Natural killer cell (primary cell): ENCODE results near the gene SLC44A3. TPM values are rescaled to one million over a fixed set of nuclear protein-coding genes. Genes with fewer than 3 reads are reported as not detected.

ENCODE experiments used
- ATAC-seq, 3 donors: fragments of 150-1000 bp in 2 of 3; fragments of 200-7000 bp in 1 of 3; cut with Tn5 transposase; 1 replicate in 1 of 3; 2 replicates in 2 of 3; pipeline ENCODE4 v1.10.0; 2021; ENCODE audit warnings: mild to moderate bottlenecking in 2 of 3, moderate library complexity in 2 of 3
- DNase-seq, 2 donors: peaks; one replicate each; pipeline versions ENCODE4 v3.0.0 to v3.0.0-alpha.2; 2013 to 2021; ENCODE audit warnings: mixed read lengths in 1 of 2
- H3K27ac ChIP-seq: one replicate; pipeline ENCODE4 v1.5.1; 2013; ENCODE audit warnings: mild to moderate bottlenecking, low read length
- H3K27me3 ChIP-seq: one replicate; pipeline ENCODE4 v1.6.1; 2013; ENCODE audit warnings: low read length; ENCODE audit not compliant: control insufficient read depth, insufficient read depth
- H3K36me3 ChIP-seq: one replicate; pipeline ENCODE4 v1.6.1; 2013; ENCODE audit warnings: low read length; ENCODE audit not compliant: control insufficient read depth, insufficient read depth
- H3K4me1 ChIP-seq: one replicate; pipeline ENCODE4 v1.6.1; 2013; ENCODE audit warnings: low read length; ENCODE audit not compliant: control insufficient read depth, insufficient read depth
- H3K4me3 ChIP-seq: one replicate; pipeline ENCODE4 v1.5.1; 2013; ENCODE audit warnings: low read length
- H3K9me3 ChIP-seq: one replicate; pipeline ENCODE4 v1.6.1; 2013; ENCODE audit warnings: low read length; ENCODE audit not compliant: control insufficient read depth, insufficient read depth
- H3K27ac Mint-ChIP-seq, 2 donors: one replicate each; pipeline ENCODE4 v1.8.0; 2022; ENCODE audit warnings: mild to moderate bottlenecking in 2 of 2, mixed read lengths in 2 of 2, moderate library complexity in 1 of 2
- H3K27me3 Mint-ChIP-seq, 2 donors: one replicate each; pipeline ENCODE4 v1.8.0; 2022; ENCODE audit warnings: low read depth in 2 of 2, mixed read lengths in 2 of 2
- H3K36me3 Mint-ChIP-seq: one replicate; pipeline ENCODE4 v1.8.0; 2022; ENCODE audit warnings: mixed read lengths
- H3K4me1 Mint-ChIP-seq, 2 donors: one replicate each; pipeline ENCODE4 v1.8.0; 2022; ENCODE audit warnings: mixed read lengths in 2 of 2
- H3K4me3 Mint-ChIP-seq: one replicate; pipeline ENCODE4 v1.8.0; 2022; ENCODE audit warnings: mild to moderate bottlenecking, moderate library complexity, mixed read lengths
- H3K9me3 Mint-ChIP-seq, 2 donors: one replicate each; pipeline ENCODE4 v1.8.0; 2022; ENCODE audit warnings: mixed read lengths in 2 of 2
- WGBS: methylation state at CpG from one replicate; pipeline ENCODE4 v1.1.7; 2013; ENCODE audit warnings: missing lambda C conversion rate; ENCODE audit not compliant: insufficient coverage; 5-methylcytosine and 5-hydroxymethylcytosine counted together
- intact Hi-C: fragments of 100-400 bp; cut with micrococcal nuclease; formaldehyde crosslinking; loops from one replicate; pipeline ENCODE4 v1.14.2; 2022
- total RNA-seq, 4 donors: library from RNA; stranded (reverse); fragments of 120-200 nt in 1 of 4; gene quantifications; one replicate each; pipeline versions ENCODE4 v1.2.3 to v1.2.4, GENCODE V29; 2013 to 2022
- TF ChIP-seq, protein P1 (sequence below): fragments of 200-600 bp; IDR thresholded peaks from one replicate; pipeline ENCODE4 v1.8.0; 2022; ENCODE audit warnings: antibody characterized with exemption

SLC44A3 gene
- total RNA-seq, 3 donors from 2014 or later (not counting 1 experiment from before 2014, with no cell fraction given) = 0.58 TPM; not detected in 2

DNA sequence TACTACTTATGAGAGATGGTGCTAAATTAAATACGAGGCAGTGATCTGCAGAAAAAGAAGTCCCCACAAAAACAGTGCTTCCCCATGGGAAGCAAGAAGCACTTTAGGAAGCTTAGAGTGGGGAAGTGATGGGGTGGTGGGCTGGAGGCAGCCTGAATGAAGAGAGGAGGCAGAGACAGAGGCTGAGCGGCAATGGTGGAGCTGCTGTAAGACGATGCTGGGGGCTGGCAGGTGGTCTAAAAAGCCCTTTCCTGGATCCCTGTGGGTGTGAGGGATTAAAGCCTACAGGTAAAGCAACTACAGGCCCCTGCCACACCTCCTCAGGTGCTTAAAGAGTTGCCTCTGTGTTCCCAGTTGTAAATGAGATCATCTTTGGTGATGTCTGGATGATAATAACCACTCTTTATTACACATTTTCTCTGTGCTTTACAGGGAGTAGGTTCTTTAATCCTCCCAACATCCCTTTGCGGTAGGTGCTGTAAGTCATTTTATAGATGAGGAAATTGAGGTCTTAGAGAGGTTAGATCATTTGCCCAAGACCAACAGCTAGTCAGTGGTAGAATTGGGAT is 67.5 kb downstream of the SLC44A3 start:
- DNase-seq = no peak
- no peak for ATAC-seq
- Mint-ChIP-seq H3K36me3 (no peaks in the 10 kb centered on the region), H3K27ac (no peak overlapping the region), H3K4me3 (no peak overlapping the region), H3K4me1 (peaks cover 13% of the 10 kb centered on the region in 2 donors), H3K9me3 (no peaks in the 10 kb centered on the region), H3K27me3 (no peaks in the 10 kb centered on the region)
- H3K27me3 ChIP-seq = no peaks in the 10 kb centered on the region
- TF ChIP-seq, protein P1, sequence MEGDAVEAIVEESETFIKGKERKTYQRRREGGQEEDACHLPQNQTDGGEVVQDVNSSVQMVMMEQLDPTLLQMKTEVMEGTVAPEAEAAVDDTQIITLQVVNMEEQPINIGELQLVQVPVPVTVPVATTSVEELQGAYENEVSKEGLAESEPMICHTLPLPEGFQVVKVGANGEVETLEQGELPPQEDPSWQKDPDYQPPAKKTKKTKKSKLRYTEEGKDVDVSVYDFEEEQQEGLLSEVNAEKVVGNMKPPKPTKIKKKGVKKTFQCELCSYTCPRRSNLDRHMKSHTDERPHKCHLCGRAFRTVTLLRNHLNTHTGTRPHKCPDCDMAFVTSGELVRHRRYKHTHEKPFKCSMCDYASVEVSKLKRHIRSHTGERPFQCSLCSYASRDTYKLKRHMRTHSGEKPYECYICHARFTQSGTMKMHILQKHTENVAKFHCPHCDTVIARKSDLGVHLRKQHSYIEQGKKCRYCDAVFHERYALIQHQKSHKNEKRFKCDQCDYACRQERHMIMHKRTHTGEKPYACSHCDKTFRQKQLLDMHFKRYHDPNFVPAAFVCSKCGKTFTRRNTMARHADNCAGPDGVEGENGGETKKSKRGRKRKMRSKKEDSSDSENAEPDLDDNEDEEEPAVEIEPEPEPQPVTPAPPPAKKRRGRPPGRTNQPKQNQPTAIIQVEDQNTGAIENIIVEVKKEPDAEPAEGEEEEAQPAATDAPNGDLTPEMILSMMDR = no peak
- no peaks in the 10 kb centered on the region for H3K9me3 ChIP-seq
- intact Hi-C loops = no loop called here
- H3K27ac ChIP-seq = no peak overlapping the region
- H3K36me3 ChIP-seq = no peaks in the 10 kb centered on the region
- WGBS = 90% methylated on average over 4 of the region's 4 CpGs
- no peaks in the 10 kb centered on the region for H3K4me1 ChIP-seq
- H3K4me3 ChIP-seq = no peak overlapping the region

DNA sequence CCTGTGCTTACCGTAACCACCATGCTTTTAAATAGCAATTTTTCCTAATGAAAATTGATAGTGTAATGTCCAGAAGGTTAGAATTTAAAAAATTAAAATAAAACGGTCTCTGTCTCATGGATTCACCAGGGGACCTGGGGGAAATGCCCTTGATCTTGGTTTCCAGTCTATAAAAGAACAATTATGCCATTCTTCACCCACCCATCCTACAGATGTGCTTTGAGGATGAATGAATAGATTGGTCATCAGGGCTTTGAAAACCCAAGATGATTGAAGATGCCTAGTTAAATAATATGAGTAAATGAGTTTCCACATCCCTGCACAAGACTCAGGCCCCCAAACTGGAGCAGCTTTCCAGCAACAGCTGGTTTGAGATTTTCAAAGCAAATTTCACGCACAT is 68.0 kb downstream of the SLC44A3 start:
- Histone ChIP-seq H3K4me1 (no peaks in the 10 kb centered on the region), H3K27ac (no peak overlapping the region), H3K9me3 (no peaks in the 10 kb centered on the region), H3K36me3 (no peaks in the 10 kb centered on the region), H3K4me3 (no peak overlapping the region), H3K27me3 (no peaks in the 10 kb centered on the region)
- intact Hi-C loops = no loop called here
- Mint-ChIP-seq H3K27ac (no peak overlapping the region), H3K9me3 (no peaks in the 10 kb centered on the region), H3K4me1 (peaks cover 8% of the 10 kb centered on the region in 2 donors), H3K27me3 (no peaks in the 10 kb centered on the region), H3K36me3 (no peaks in the 10 kb centered on the region), H3K4me3 (no peak overlapping the region)
- TF ChIP-seq, protein P1 = no peak
- WGBS = 98% methylated on average over 2 of the region's 3 CpGs
- no peak for DNase-seq
- no peak for ATAC-seq

DNA sequence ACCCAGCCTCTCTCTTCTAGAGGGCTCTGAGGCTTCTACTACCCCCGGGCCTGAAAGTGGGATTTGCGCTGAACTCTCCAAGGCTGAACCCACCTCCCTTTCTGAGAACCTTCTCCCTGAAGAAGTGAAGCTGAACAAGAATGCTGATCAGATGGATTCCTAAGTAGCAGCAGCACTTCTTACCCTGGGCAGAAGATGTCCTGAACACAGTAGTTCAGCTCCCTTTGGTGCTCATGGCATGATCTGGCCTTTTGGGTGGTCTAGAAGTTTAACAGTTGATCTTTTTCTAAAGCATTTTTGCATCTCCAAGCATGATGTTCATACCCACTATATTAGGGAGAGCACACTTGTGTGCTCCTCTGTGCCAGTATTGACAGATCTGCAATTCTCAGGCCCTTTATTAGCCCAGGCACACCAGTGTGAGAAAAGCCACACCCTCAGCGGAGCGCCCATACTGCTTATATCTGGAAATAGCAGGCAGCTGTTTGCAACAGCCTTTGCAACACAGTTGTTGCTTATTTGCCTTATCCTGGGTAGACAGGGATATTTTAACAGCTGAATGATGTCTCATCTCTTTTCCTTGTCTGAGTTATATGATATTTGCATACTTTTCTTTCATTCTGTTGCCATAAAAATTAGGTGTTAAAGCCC is 72.6 kb downstream of the SLC44A3 start:
- DNase-seq (no peak), ATAC-seq (no peak)
- Mint-ChIP-seq H3K27me3 (peaks cover 0 to 7% of the 10 kb centered on the region in 2 donors), H3K36me3 (no peaks in the 10 kb centered on the region), H3K4me1 (no peaks in the 10 kb centered on the region), H3K27ac (no peak overlapping the region), H3K4me3 (no peak overlapping the region), H3K9me3 (no peaks in the 10 kb centered on the region)
- intact Hi-C loops = no loop called here
- WGBS = 91% methylated on average over 4 of the region's 4 CpGs
- Histone ChIP-seq H3K9me3 (no peaks in the 10 kb centered on the region), H3K36me3 (no peaks in the 10 kb centered on the region), H3K27me3 (no peaks in the 10 kb centered on the region), H3K4me3 (no peak overlapping the region), H3K4me1 (no peaks in the 10 kb centered on the region), H3K27ac (no peak overlapping the region)
- TF ChIP-seq, protein P1 = no peak

DNA sequence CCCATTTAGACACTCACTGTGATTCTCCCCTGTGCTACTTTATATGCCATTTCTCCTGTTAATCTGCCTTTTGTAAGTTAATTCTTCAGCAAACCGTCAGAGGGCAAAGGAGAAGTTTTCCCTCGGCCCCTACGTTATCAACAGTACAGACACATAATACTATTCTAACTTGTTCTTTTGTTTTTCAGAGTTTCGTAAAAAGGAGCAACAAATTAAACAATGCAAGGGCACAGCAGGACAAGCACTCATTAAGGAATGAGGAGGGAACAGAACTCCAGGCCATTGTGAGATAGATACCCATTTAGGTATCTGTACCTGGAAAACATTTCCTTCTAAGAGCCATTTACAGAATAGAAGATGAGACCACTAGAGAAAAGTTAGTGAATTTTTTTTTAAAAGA is 74.5 kb downstream of the SLC44A3 start:
- H3K27me3 ChIP-seq = no peaks in the 10 kb centered on the region
- Mint-ChIP-seq H3K9me3 (no peaks in the 10 kb centered on the region), H3K36me3 (no peaks in the 10 kb centered on the region), H3K27me3 (peaks cover 0 to 7% of the 10 kb centered on the region in 2 donors), H3K4me1 (no peaks in the 10 kb centered on the region), H3K4me3 (no peak overlapping the region), H3K27ac (no peak overlapping the region)
- TF ChIP-seq, protein P1 = no peak
- H3K4me1 ChIP-seq = no peaks in the 10 kb centered on the region
- ATAC-seq (no peak), DNase-seq (no peak)
- WGBS = 94% methylated on average over 4 of the region's 4 CpGs
- no peaks in the 10 kb centered on the region for H3K36me3 ChIP-seq
- no peak overlapping the region for H3K4me3 ChIP-seq
- intact Hi-C loops = no loop called here
- no peak overlapping the region for H3K27ac ChIP-seq
- H3K9me3 ChIP-seq = no peaks in the 10 kb centered on the region
